PC-9 (cell line): Measurements from ENCODE around the gene ADH4. TPM values are rescaled to one million over a fixed set of nuclear protein-coding genes. Genes with fewer than 3 reads are reported as not detected.

Experiments
- BruUV-seq: library from RNA; stranded (reverse); fragments of 400-500 nt; replicated peaks from 2 replicates; lab custom pipeline; 2021; lab: Mats Ljungman, UMichigan
- CTCF ChIA-PET: fragments of 300-600 bp; sonication (Branson Sonifier 250); formaldehyde crosslinking; loops from one replicate; lab custom pipeline; 2022; ENCODE audit warnings: antibody characterized with exemption; lab: Charles Lee
- POLR2A ChIA-PET: fragments of 300-600 bp; sonication (Branson Sonifier 250); formaldehyde crosslinking; loops from one replicate; lab custom pipeline; 2022; ENCODE audit warnings: antibody characterized with exemption; ENCODE audit not compliant: unreplicated experiment; lab: Charles Lee
- DNase-seq, 2 experiments: peaks; one replicate each; pipeline versions ENCODE4 v3.0.0 to v3.0.0-alpha.2; 2015 to 2022; ENCODE audit warnings: mixed read lengths in 1 of 2
- H2AFZ ChIP-seq: fragments of 200-600 bp; sonication (generic); 2 replicates; pipeline ENCODE4 v1.8.1; 2017; ENCODE audit warnings: antibody characterized with exemption
- H3F3A ChIP-seq: fragments of 200-600 bp; sonication (generic); 2 replicates; pipeline ENCODE4 v1.8.1; 2017; ENCODE audit warnings: antibody characterized with exemption, mild to moderate bottlenecking, low read depth; ENCODE audit not compliant: insufficient read depth
- H3K27ac ChIP-seq: fragments of 200-600 bp; sonication (generic); 2 replicates; pipeline ENCODE4 v1.6.1; 2016; ENCODE audit warnings: mixed run types
- H3K27me3 ChIP-seq: fragments of 200-600 bp; sonication (generic); 2 replicates; pipeline ENCODE4 v1.6.1; 2016; ENCODE audit warnings: low read depth, mixed run types; ENCODE audit not compliant: insufficient read depth
- H3K36me3 ChIP-seq: fragments of 200-600 bp; sonication (generic); 2 replicates; pipeline ENCODE4 v1.6.1; 2016; ENCODE audit warnings: low read depth, mixed run types
- H3K4me1 ChIP-seq: fragments of 200-600 bp; sonication (generic); replicated peaks from 2 replicates; pipeline ENCODE4 v1.6.1; 2016; ENCODE audit warnings: mixed run types; ENCODE audit not compliant: insufficient read depth
- H3K4me2 ChIP-seq: fragments of 200-600 bp; sonication (generic); 2 replicates; pipeline ENCODE4 v1.6.1; 2017; ENCODE audit warnings: mixed run types
- H3K4me3 ChIP-seq: fragments of 200-600 bp; sonication (generic); 2 replicates; pipeline ENCODE4 v1.6.1; 2016; ENCODE audit warnings: mixed run types
- H3K79me2 ChIP-seq: fragments of 200-600 bp; sonication (generic); 2 replicates; pipeline ENCODE4 v1.6.1; 2017; ENCODE audit warnings: low read depth, mixed run types
- H3K9me2 ChIP-seq: fragments of 200-600 bp; sonication (generic); 2 replicates; pipeline ENCODE4 v1.8.1; 2017; ENCODE audit warnings: mild to moderate bottlenecking; ENCODE audit not compliant: insufficient read depth
- H3K9me3 ChIP-seq: fragments of 200-600 bp; sonication (generic); 2 replicates; pipeline ENCODE4 v1.8.1; 2016; ENCODE audit warnings: low read depth; ENCODE audit not compliant: insufficient read depth
- H4K20me1 ChIP-seq: fragments of 200-600 bp; sonication (generic); 2 replicates; pipeline ENCODE4 v1.8.1; 2017; ENCODE audit not compliant: insufficient read depth
- EZH2 ChIP-seq: fragments of 200-600 bp; sonication (generic); IDR thresholded peaks from 2 replicates; pipeline ENCODE4 v1.8.0; 2017; ENCODE audit warnings: antibody characterized with exemption, low read depth
- intact Hi-C: fragments of 100-400 bp; cut with micrococcal nuclease; formaldehyde crosslinking; loops from one replicate; pipeline ENCODE4 v1.10.0; 2022; ENCODE audit not compliant: unreplicated experiment
- total RNA-seq: library from RNA; stranded (reverse); gene quantifications from 2 replicates; pipeline ENCODE4 v1.2.3, GENCODE V29; 2021
- TF ChIP-seq, protein P1 (sequence below): fragments of 200-600 bp; sonication (generic); conservative IDR thresholded peaks from 2 replicates; pipeline ENCODE4 v1.6.1; 2017; ENCODE audit warnings: mixed run types, antibody characterized with exemption, mild to moderate bottlenecking, moderate library complexity

Gene ADH4
- total RNA-seq, 1 experiment from 2014 or later, result not detected

DNA sequence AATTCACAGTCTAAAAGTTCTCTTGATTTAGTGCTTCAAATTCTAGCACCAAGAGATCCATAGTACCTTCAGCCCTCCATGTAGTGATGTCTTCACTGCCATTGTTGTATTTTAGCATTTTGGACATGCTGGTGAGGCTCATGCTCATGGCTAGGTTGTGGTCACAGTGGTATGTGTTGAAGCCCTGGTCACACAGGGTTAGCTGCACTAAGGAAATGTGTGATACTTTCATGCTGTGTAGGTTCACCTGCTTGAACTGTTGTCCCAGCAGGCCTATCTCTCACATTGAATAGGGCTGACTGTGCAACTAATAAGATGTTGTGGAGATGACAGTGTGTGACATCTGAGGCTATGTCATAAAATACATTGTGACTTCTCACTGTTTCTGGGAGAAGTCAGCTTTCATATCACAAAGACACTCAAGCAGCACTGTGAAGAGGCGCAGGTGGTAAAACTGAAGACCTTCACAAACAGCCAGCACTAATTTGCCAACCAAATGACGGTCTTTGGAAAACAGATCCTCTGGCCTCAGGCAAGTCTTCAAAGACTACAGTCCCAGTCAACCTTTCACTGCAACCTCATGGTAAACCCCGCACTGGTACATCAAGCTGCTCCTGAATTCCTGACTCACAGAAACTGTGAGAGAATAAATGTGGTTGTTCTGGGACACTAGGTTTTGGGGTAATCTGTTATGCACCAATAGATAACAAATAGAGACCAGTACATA lies 17.4 kb upstream of the ADH4 start:
- Histone ChIP-seq H3K27ac (no peak overlapping the region), H3K27me3 (no peaks in the 10 kb centered on the region), H3K36me3 (no peaks in the 10 kb centered on the region), H3K9me3 (no peaks in the 10 kb centered on the region), H3K4me1 (no peaks in the 10 kb centered on the region), H3F3A (no peaks in the 10 kb centered on the region; the same call in 1 of the 2 replicates), H3K4me2 (no peak overlapping the region), H4K20me1 (no peaks in the 10 kb centered on the region), H3K79me2 (no peaks in the 10 kb centered on the region), H3K4me3 (no peak overlapping the region), H2AFZ (no peak overlapping the region), H3K9me2 (no peaks in the 10 kb centered on the region)
- TF ChIP-seq EZH2, result no peak
- TF ChIP-seq, protein P1, sequence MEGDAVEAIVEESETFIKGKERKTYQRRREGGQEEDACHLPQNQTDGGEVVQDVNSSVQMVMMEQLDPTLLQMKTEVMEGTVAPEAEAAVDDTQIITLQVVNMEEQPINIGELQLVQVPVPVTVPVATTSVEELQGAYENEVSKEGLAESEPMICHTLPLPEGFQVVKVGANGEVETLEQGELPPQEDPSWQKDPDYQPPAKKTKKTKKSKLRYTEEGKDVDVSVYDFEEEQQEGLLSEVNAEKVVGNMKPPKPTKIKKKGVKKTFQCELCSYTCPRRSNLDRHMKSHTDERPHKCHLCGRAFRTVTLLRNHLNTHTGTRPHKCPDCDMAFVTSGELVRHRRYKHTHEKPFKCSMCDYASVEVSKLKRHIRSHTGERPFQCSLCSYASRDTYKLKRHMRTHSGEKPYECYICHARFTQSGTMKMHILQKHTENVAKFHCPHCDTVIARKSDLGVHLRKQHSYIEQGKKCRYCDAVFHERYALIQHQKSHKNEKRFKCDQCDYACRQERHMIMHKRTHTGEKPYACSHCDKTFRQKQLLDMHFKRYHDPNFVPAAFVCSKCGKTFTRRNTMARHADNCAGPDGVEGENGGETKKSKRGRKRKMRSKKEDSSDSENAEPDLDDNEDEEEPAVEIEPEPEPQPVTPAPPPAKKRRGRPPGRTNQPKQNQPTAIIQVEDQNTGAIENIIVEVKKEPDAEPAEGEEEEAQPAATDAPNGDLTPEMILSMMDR, result no peak
- CTCF ChIA-PET, result no interaction called here
- POLR2A ChIA-PET, result no interaction called here
- no TSS peak for BruUV-seq
- no peak for DNase-seq
- intact Hi-C loops, result no loop called here

DNA sequence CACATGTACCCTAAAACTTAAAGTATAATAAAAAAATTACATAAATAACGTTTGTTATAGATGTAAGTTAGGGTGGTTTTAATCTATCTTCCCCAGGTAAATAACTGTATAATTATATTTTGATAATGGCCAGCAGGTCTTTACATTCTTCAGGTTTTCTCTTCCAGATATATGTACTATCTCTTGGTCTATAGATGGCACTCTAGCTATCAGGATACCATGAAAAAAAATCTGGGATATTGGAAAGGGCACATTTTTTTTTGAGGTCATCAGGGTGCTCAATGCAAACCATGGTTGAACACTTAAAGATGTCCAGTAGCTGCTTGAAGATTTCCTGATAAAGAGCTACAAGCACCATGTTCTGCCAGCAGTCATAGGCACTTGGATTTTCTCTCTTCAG lies 15.6 kb upstream of the ADH4 start:
- no peaks in the 10 kb centered on the region for H3K4me1 ChIP-seq
- ChIA-PET CTCF (no interaction called here), POLR2A (no interaction called here)
- H3K4me2 ChIP-seq, result no peak overlapping the region
- no peaks in the 10 kb centered on the region for H3F3A ChIP-seq
- no peak overlapping the region for H3K4me3 ChIP-seq
- H3K27me3 ChIP-seq, result no peaks in the 10 kb centered on the region
- BruUV-seq, result no TSS peak
- intact Hi-C loops, result no loop called here
- H3K79me2 ChIP-seq, result no peaks in the 10 kb centered on the region
- H4K20me1 ChIP-seq, result no peaks in the 10 kb centered on the region
- no peak overlapping the region for H3K27ac ChIP-seq
- TF ChIP-seq, protein P1, result peak; percentile 33; the same call in 1 of the 2 replicates
- no peak for TF ChIP-seq EZH2
- H3K9me2 ChIP-seq, result no peaks in the 10 kb centered on the region
- no peaks in the 10 kb centered on the region for H3K36me3 ChIP-seq
- H3K9me3 ChIP-seq, result no peaks in the 10 kb centered on the region
- no peak for DNase-seq
- H2AFZ ChIP-seq, result no peak overlapping the region

DNA sequence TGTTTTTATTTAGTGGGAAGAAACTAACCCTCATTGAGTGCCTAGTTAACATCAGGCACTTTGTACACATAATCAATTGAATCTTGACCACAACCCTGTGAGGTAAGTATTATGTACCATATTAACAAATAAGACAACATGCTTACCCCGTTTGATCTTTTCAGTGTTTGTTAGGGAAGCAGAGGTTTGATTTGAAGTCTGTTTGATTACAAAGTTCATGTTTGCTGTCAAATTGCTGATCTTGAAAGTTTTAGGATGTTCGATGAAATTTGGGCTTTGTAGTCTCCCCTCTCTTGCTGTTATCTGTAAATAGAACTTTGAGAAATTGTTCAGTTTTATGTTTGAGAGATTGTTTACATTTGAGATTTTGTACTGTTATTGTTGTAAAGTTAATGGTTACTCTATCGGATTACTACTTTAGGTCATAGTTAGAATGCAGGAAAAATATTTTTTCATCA lies 13.4 kb upstream of the ADH4 start:
- H3K36me3 ChIP-seq, result no peaks in the 10 kb centered on the region
- DNase-seq, result no peak
- H3K27me3 ChIP-seq, result no peaks in the 10 kb centered on the region
- no peak for TF ChIP-seq EZH2
- TF ChIP-seq, protein P1, result no peak
- H3F3A ChIP-seq, result no peaks in the 10 kb centered on the region
- no peak overlapping the region for H3K27ac ChIP-seq
- no peaks in the 10 kb centered on the region for H3K9me3 ChIP-seq
- ChIA-PET POLR2A (no interaction called here), CTCF (no interaction called here)
- BruUV-seq, result no TSS peak
- H4K20me1 ChIP-seq, result no peaks in the 10 kb centered on the region
- no peaks in the 10 kb centered on the region for H3K9me2 ChIP-seq
- intact Hi-C loops, result no loop called here
- H3K4me2 ChIP-seq, result no peak overlapping the region
- H3K4me1 ChIP-seq, result no peaks in the 10 kb centered on the region
- no peak overlapping the region for H3K4me3 ChIP-seq
- no peaks in the 10 kb centered on the region for H3K79me2 ChIP-seq
- H2AFZ ChIP-seq, result no peak overlapping the region
